Spleen (tissue), 7 donors: ENCODE measurements around the gene CERT1.

Source experiments
- POLR2A ChIP-seq, 3 donors: fragments of 450-650 bp; IDR thresholded peaks; one replicate each; pipeline ENCODE4 v1.5.1; 2017; ENCODE audit warnings: antibody characterized with exemption in 3 of 3, mild to moderate bottlenecking in 1 of 3
- POLR2AphosphoS5 ChIP-seq, 3 donors: sonication (generic); formaldehyde crosslinking; IDR thresholded peaks; one replicate each; pipeline ENCODE4 v1.5.1; 2017; ENCODE audit warnings: antibody characterized with exemption in 3 of 3
- TF ChIP-seq, protein P1 (sequence below), 11 experiments: fragments of 200-600 bp in 7 of 11; fragments of 450-650 bp in 4 of 11; sonication (generic) in 4 of 11; IDR thresholded peaks in 8 of 11; conservative IDR thresholded peaks in 3 of 11; 1 replicate in 7 of 11; 2 replicates in 4 of 11; pipeline versions ENCODE4 v1.4.0 to v1.8.0; 2016 to 2021; ENCODE audit warnings: antibody characterized with exemption in 11 of 11, inconsistent platforms in 4 of 11, mild to moderate bottlenecking in 1 of 11
- donor health status: DM: no; HTN: no; CAD: no; lungs with moderate emphysema.
- donor health status: DM: no; HTN: no; CAD: no.
- donor health status: DM: no; HTN: no; CAD: no.

DNA sequence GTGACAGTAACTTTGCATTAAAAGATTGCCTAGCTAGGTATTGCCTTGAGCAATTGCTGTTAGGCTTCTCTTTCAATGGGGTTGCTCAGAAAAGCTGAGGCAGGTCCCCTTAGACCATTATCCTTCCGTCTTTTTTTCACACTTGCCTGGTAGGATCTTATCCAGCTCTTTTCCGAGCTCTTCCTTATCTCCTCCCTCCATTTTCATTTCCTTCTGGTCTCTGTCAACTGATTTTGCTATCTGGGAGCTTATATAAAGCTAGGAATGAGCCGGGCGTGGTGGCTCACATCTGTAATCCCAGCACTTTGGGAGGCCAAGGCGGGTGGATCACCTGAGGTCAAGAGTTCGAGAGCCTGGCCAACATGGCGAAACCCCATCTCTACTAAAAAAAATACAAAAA, 181.0 kb downstream of the CERT1 start:
- TF ChIP-seq, protein P1, sequence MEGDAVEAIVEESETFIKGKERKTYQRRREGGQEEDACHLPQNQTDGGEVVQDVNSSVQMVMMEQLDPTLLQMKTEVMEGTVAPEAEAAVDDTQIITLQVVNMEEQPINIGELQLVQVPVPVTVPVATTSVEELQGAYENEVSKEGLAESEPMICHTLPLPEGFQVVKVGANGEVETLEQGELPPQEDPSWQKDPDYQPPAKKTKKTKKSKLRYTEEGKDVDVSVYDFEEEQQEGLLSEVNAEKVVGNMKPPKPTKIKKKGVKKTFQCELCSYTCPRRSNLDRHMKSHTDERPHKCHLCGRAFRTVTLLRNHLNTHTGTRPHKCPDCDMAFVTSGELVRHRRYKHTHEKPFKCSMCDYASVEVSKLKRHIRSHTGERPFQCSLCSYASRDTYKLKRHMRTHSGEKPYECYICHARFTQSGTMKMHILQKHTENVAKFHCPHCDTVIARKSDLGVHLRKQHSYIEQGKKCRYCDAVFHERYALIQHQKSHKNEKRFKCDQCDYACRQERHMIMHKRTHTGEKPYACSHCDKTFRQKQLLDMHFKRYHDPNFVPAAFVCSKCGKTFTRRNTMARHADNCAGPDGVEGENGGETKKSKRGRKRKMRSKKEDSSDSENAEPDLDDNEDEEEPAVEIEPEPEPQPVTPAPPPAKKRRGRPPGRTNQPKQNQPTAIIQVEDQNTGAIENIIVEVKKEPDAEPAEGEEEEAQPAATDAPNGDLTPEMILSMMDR (IDR thresholded peaks at IDR 0.05 in 8 of 11, conservative IDR thresholded peaks at IDR 0.05 in 3 of 11), result no peak
- TF ChIP-seq POLR2AphosphoS5 (IDR thresholded peaks at IDR 0.05), result no peak
- no peak for TF ChIP-seq POLR2A (IDR thresholded peaks at IDR 0.05)
